ENCODE measurements around the gene ENC1. TPM values are rescaled to one million over a fixed set of nuclear protein-coding genes. Genes with fewer than 3 reads are reported as not detected.

ENC1 gene
- total RNA-seq, 4 donors from 2014 or later = 3.8 to 6.4 (median 3.9) TPM

- Histone ChIP-seq H3K36me3 (no peaks in the 10 kb centered on the region), H3K27ac (no peak overlapping the region), H3K9me3 (no peaks in the 10 kb centered on the region), H3K4me1 (no peaks in the 10 kb centered on the region), H3K27me3 (no peaks in the 10 kb centered on the region), H3K4me3 (no peak overlapping the region)
- intact Hi-C loops (cut with DNase I) = no loop called here
- WGBS, 2 donors = 64 to 69% methylated on average over 5 of the region's 5 CpGs
- no peak for DNase-seq
- TF ChIP-seq, protein P1, sequence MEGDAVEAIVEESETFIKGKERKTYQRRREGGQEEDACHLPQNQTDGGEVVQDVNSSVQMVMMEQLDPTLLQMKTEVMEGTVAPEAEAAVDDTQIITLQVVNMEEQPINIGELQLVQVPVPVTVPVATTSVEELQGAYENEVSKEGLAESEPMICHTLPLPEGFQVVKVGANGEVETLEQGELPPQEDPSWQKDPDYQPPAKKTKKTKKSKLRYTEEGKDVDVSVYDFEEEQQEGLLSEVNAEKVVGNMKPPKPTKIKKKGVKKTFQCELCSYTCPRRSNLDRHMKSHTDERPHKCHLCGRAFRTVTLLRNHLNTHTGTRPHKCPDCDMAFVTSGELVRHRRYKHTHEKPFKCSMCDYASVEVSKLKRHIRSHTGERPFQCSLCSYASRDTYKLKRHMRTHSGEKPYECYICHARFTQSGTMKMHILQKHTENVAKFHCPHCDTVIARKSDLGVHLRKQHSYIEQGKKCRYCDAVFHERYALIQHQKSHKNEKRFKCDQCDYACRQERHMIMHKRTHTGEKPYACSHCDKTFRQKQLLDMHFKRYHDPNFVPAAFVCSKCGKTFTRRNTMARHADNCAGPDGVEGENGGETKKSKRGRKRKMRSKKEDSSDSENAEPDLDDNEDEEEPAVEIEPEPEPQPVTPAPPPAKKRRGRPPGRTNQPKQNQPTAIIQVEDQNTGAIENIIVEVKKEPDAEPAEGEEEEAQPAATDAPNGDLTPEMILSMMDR (IDR thresholded peaks at IDR 0.05) = no peak
- no peak for TF ChIP-seq POLR2A (IDR thresholded peaks at IDR 0.05)
Observed at GRCh38 chr5:74664551-74664950, 24.0 kb upstream of the ENC1 start.

DNA sequence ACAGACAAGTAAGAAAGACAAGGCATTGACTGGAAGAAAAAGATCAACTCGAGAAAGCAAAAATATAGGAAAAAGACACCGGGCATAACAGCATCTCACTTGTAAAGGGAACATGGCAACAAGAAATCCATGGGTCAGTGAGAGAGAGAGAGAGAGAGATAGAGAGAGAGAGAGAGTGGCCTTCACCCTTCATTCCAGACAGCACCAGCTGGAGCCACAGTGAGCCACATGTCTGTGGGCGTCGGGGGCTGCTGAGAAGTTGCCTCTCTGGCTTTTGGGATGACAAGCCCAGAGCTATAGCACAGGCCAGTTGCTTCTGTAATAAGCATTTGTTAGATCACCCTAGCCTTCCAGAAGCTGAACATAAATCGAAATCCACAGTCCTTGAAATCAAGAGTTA is 20.3 kb upstream of the ENC1 start:
- Histone ChIP-seq H3K36me3 (no peaks in the 10 kb centered on the region), H3K9me3 (no peaks in the 10 kb centered on the region), H3K4me1 (no peaks in the 10 kb centered on the region), H3K27ac (no peak overlapping the region), H3K27me3 (no peaks in the 10 kb centered on the region), H3K4me3 (no peak overlapping the region)
- TF ChIP-seq, protein P1 (IDR thresholded peaks at IDR 0.05) = no peak
- TF ChIP-seq POLR2A (IDR thresholded peaks at IDR 0.05) = no peak
- DNase-seq = no peak
- intact Hi-C loops (cut with DNase I) = no loop called here
- WGBS, 2 donors = 83 to 84% methylated on average over 5 of the region's 5 CpGs

DNA sequence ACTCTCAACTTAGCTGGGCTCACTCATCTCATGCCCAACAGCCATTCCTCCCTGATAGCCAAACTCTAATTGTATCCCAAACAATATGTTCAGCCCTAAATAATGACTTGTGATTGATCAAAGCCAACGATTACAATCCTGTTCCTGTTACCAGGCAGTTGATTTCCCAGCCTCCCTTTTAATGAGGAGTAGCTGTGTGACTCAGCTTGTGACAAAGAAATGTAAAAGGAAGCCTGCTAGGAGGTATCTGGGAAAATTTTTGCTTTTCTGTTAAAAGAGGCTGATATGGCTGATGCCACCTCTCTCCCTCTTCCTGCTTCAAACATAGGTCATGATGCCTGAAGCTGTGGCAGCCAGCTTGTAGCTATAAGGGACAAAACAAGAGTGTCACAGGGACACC is 19.6 kb upstream of the ENC1 start:
- Histone ChIP-seq H3K36me3 (no peaks in the 10 kb centered on the region), H3K4me1 (no peaks in the 10 kb centered on the region), H3K4me3 (no peak overlapping the region), H3K27me3 (no peaks in the 10 kb centered on the region), H3K9me3 (no peaks in the 10 kb centered on the region), H3K27ac (no peak overlapping the region)
- intact Hi-C loops (cut with DNase I) = no loop called here
- TF ChIP-seq POLR2A (IDR thresholded peaks at IDR 0.05) = no peak
- TF ChIP-seq, protein P1 (IDR thresholded peaks at IDR 0.05) = no peak
- no peak for DNase-seq
- WGBS, 2 donors = 50 to 56% methylated on average over 1 of the region's 1 CpG

DNA sequence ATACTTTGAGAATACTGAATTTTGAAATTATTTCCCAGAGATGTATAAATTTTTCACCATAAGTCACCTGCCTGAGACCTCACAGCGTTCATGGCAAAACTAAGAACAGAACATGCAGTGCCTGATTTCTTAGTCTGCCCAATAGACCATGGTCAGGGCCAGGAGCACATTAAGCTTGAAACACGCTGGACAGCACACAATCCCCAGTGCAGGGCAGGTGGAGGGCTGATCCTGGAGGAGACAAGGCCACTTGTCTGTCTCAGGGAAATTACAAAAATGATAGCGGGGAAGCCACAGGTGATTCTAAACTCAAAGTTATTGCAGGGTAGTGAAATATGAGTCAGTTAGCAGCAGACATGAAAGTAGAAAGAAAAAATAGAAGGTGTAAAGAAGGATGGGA is 18.6 kb upstream of the ENC1 start:
- no peak for TF ChIP-seq POLR2A (IDR thresholded peaks at IDR 0.05)
- TF ChIP-seq, protein P1 (IDR thresholded peaks at IDR 0.05) = no peak
- 75 to 87% methylated on average over 3 of the region's 3 CpGs for WGBS, 2 donors
- H3K36me3 ChIP-seq = no peaks in the 10 kb centered on the region
- H3K4me1 ChIP-seq = no peaks in the 10 kb centered on the region
- H3K9me3 ChIP-seq = no peaks in the 10 kb centered on the region
- intact Hi-C loops (cut with DNase I) = no loop called here
- no peak for DNase-seq
- no peak overlapping the region for H3K4me3 ChIP-seq
- no peak overlapping the region for H3K27ac ChIP-seq
- H3K27me3 ChIP-seq = no peaks in the 10 kb centered on the region

DNA sequence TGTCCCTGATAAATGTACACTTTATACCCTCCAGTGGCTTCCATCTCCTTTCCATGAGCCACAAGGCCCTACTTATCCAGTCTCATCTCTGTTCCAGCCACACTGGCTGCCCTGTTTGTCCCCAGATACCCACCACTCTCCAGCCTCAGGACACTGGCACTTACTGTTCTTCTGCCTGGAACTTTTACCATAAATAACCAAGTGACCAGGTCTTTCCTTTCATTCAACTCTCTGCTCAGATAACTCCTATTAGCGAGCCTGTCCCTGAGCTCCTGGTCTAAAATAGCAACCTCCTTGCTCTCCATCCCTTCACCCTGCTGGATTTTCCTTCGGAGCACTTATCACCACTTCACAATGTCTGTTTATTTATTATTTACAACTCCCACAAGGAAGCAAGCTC is 16.6 kb upstream of the ENC1 start:
- H3K4me3 ChIP-seq = no peak overlapping the region
- TF ChIP-seq, protein P1 (IDR thresholded peaks at IDR 0.05) = no peak
- TF ChIP-seq POLR2A (IDR thresholded peaks at IDR 0.05) = no peak
- H3K4me1 ChIP-seq = no peaks in the 10 kb centered on the region
- no peak for DNase-seq
- H3K36me3 ChIP-seq = no peaks in the 10 kb centered on the region
- H3K27ac ChIP-seq = no peak overlapping the region
- no peaks in the 10 kb centered on the region for H3K27me3 ChIP-seq
- WGBS, 2 donors = 63 to 94% methylated on average over 2 of the region's 2 CpGs
- no peaks in the 10 kb centered on the region for H3K9me3 ChIP-seq
- intact Hi-C loops (cut with DNase I) = no loop called here

Measured in esophagus squamous epithelium (tissue), 5 donors.